ENCODE results near the gene DFFA. TPM values are rescaled to one million over a fixed set of nuclear protein-coding genes. Genes with fewer than 3 reads are reported as not detected.

Gene DFFA
- polyA plus RNA-seq, 1 of the 3 experiments (the other 2 are of a cell fraction), result 42.3 TPM

DNA sequence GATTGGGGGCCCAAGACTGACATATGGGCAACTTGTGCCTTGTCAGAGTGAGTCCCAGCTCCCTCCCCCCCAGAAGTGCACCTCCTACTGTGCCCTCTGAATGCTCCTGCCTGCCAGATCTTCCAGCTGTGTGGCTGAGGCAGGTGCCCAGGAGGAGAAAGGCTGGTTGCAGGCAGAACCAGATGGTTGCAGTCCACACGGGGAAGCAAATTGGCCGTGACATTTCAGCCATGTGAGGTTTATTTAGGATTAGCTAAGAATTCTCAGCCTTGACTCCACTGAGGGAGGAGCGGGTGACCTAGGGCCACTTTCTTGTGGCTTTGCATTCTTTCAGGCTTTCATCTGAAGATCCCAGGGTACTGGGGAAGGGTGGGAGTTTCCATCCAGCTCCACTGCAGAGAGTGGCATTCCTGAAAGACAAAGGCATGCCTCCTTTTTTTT lies 36.2 kb upstream of the DFFA start (continued):
- 0 out of 2 replicates have a peak, but pooled peaks have one; percentile 21 for TF ChIP-seq JUND (IDR thresholded peaks at IDR 0.05)
- no peak for TF ChIP-seq RAD21 (IDR thresholded peaks at IDR 0.05; ENCODE audit: low read length)
- no peak for TF ChIP-seq TAF1 (IDR thresholded peaks at IDR 0.05; ENCODE audit: borderline replicate concordance, low read depth, low read length)
- TF ChIP-seq NFIC (IDR thresholded peaks at IDR 0.05; ENCODE audit: borderline replicate concordance), result no peak; the same call in 1 of the 2 replicates
- TF ChIP-seq NRF1 (IDR thresholded peaks at IDR 0.05; ENCODE audit: low read depth, low read length), result no peak
- no peak; the same call in 1 of the 2 replicates for TF ChIP-seq RCOR1 (IDR thresholded peaks at IDR 0.05; ENCODE audit: low read length)
- TF ChIP-seq TCF12 (IDR thresholded peaks at IDR 0.05), result peak; percentile 95
- no peak for TF ChIP-seq FOXJ3 (CRISPR knock-in tag; IDR thresholded peaks at IDR 0.05)
- TF ChIP-seq RXRA (IDR thresholded peaks at IDR 0.05; ENCODE audit: borderline replicate concordance, low read depth), result 0 out of 2 replicates have a peak, but pooled peaks have one; percentile 54
- TF ChIP-seq EZH2phosphoT487 (IDR thresholded peaks at IDR 0.05; ENCODE audit: borderline replicate concordance, low read depth), result no peak
- TF ChIP-seq REST (IDR thresholded peaks at IDR 0.05; ENCODE audit: low read depth, low read length), result no peak
- TF ChIP-seq PBX3 (IDR thresholded peaks at IDR 0.05), result peak; percentile 88
- TF ChIP-seq CHD2 (IDR thresholded peaks at IDR 0.05; ENCODE audit: low read length, partially characterized antibody), result peak; percentile 26
- TF ChIP-seq, protein P1, sequence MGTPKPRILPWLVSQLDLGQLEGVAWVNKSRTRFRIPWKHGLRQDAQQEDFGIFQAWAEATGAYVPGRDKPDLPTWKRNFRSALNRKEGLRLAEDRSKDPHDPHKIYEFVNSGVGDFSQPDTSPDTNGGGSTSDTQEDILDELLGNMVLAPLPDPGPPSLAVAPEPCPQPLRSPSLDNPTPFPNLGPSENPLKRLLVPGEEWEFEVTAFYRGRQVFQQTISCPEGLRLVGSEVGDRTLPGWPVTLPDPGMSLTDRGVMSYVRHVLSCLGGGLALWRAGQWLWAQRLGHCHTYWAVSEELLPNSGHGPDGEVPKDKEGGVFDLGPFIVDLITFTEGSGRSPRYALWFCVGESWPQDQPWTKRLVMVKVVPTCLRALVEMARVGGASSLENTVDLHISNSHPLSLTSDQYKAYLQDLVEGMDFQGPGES (IDR thresholded peaks at IDR 0.05; ENCODE audit: low read depth, low read length), result no peak
- TF ChIP-seq YY1 (IDR thresholded peaks at IDR 0.05; ENCODE audit: low read depth), result no peak

Measured in SK-N-SH (cell line).